GM19463 (cell line): Measurements from ENCODE around the gene MAOA.
"Not testable (repeated sequence)": the region's sequence is repeated elsewhere in the genome, so short reads cannot be mapped to it uniquely, and the experiment has no call there.

Experiments
- ATAC-seq: cut with Tn5 transposase; IDR thresholded peaks from one replicate; pipeline ENCODE4 v1.9.1; 2021; ENCODE audit warnings: mild to moderate bottlenecking, moderate library complexity; ENCODE audit not compliant: unreplicated experiment

The MAOA gene

DNA sequence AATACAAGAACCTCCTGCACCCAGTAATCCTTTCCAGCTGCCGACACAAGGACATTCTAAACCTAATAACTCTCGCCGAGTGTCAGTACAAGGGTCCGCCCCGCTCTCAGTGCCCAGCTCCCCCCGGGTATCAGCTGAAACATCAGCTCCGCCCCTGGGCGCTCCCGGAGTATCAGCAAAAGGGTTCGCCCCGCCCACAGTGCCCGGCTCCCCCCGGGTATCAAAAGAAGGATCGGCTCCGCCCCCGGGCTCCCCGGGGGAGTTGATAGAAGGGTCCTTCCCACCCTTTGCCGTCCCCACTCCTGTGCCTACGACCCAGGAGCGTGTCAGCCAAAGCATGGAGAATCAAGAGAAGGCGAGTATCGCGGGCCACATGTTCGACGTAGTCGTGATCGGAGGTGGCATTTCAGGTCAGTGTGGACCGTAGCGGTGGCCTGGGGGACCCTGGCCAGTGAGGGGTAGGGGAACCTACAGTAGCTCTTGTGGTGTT, at the start of gene MAOA:
Gene MAOA, plus strand, starts transcription at position 295 of the 490 bp plus-strand sequence. Its CDS starts 43 bp downstream, at position 338.
- ATAC-seq: no peak

DNA sequence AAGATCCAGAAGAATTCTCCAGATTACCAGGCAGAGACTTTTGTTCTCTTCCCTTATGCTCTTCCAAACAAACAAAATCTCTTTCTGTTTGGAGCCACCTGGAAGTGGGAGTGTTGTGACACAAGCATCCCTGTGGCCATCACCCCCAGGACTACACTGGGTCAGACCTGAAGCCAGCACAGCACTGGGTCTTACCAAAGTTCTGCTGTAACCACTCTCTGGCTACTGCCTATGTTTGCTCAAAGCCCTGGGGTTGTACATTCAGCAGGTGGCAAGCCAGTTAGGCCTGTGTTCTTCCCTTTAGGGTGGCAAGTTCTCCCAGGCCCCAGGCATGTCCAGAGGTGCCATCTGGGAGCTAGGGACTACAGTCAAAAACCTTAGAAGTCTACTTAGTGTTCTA, 43.7 kb upstream of the MAOA start:
- ATAC-seq: no peak

GRCh38 chrX:43615660-43616059, 40.4 kb upstream of the MAOA start:
- no peak for ATAC-seq

GRCh38 chrX:43618366-43619205, 37.5 kb upstream of the MAOA start:
- no peak for ATAC-seq

DNA sequence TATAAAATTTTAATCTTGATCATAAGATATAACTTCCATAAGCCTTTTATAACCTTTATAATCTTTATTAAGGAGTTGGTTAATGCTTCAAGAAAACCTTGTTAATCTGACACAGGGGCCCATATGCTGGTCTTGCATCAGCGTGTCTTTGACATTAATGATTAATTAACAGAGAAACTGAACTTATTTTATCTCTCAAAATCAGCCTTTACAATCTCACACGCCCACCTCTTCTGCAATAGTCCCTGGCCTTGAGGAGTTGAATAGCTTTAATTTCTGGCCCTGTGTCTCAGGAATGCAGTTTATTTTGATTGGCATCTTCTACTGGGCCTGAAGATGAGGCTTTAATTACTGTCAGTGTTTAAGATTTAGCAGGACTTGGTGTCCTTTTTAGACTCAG, 36.2 kb upstream of the MAOA start:
- not testable (repeated sequence) for ATAC-seq

- no peak for ATAC-seq
Measured at GRCh38 chrX:43627147-43627546, 29.0 kb upstream of the MAOA start.

GRCh38 chrX:43627669-43628068, 28.4 kb upstream of the MAOA start:
- ATAC-seq: no peak

DNA sequence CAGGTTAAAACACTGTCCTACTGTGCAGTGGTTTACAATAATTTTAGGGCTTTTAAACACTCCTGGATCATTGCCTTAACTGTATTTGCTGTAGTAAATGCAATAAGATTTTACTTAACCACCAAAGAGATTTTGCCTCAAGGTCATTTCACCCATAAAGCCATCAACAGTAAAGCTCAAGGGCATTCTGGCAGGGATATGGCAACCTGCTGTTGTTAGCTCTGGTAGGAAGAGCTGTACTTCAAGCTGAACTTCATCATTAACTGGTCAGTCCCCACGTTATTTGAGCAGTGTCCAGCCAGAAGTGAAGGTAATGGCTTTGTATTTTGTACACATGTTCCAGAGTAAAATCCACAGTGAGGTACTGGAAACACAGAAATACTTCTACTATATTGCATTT, 26.9 kb upstream of the MAOA start:
- no peak for ATAC-seq

DNA sequence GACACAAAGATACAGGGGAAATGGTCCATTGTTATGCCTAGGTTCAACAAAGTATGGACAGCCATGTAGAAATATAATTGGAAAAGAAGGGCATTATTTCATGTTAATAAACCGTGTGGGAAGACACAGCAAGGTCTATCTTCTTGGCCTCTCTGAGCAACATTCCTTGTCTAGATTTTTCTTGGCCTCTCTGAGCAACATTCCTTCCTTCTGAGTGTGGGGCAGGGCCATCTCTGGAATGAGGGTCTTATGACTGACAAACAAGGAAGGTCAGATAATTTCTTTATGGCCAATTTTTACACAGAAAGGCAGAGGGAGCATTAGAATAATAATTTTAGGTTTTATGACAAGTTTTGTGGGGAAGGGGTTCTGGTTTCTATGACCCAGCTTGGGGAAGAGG, 24.3 kb upstream of the MAOA start:
- no peak for ATAC-seq

DNA sequence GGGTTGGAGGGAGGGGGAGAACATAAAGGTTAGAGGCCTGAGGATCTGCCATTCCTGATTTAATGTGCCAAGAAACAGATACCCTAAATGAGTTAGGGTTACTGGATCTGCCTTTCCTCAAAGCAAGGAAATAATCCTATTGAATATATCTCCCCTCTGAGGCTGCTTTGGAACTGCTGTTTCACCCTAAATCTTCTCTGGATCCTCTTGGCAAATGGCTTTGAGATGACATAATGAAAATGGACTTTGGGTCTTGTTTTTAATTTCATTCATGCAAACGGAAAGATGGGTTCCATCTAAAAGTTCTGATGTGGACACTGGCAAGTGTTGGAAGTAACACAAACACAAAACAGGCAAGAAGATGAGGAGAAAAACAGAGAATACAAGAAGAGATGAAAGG, 23.0 kb upstream of the MAOA start:
- ATAC-seq: no peak

DNA sequence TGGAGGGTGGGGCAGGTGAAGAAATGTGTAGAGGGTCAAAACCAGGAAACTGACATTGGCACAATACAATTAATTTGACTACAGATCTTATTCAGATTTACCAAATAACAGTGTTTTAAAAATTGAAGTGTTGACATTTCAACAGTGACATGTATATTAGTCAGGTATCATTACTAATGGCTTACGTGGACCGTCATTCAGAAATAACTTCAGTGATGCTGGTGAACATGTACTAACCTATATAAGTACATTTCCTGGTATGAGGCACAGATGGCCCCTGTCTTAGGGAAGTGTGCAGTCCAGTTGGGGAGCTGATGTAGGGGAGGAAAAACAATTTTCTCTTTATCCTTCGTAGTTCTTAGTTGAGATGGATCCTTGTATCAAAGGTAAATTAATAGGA, 22.3 kb upstream of the MAOA start:
- ATAC-seq: no peak

DNA sequence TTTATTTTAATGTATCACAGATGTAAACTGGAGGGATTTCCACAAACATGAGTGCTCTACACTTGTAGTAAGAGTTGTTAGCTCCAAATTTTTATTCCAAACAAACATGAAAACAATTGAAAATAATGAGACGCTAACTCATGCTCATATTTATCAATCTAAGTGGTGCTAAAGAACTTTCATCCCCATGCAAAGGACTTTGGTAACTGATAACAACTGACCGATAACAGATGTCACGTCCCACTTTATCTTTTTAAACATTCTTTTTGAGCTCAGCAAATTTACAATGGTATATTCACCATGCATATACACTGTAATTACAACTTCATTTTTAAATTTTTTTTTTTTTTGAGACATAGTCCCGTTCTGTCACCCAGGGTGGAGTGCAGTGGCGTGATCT, 15.6 kb upstream of the MAOA start:
- no peak for ATAC-seq

- no peak for ATAC-seq
Measured at GRCh38 chrX:43641691-43642090, 14.4 kb upstream of the MAOA start.

DNA sequence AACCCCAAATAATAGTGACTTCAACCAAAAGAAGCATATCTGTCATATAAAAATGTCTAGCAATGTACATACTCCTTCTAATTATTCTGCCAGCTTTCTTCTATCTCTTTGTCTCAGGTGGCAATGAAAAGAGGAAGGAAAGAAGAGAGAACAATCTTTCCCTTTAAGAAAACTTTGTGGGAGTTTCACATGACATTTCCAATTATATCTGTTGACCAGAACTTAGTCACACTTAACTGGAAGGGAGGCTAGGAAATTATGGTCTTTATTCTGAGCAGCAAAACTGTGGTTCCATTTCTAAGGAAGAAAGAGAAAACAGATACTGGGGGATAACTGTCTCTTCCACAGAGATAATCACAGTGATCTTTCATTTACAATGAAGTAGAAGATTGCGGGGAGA, 12.9 kb upstream of the MAOA start:
- ATAC-seq: no peak

DNA sequence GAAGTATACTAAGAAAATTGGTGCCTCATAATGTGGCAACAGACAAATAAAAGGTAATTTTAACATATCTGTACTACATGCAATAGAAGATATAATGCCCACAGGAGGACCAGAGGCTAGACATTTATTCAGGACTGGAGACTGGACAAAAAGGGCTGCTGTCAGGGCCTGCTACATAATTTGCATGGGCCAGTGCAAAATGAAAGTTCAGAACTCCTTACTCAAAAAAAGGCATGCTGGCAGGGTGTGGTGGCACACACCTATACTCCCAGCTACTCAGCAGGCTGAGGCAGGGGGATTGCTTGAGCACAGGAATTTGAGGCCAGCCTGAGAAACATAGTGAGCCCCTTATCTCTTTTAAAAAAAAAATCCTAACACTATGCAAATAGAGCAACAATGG, 12.4 kb upstream of the MAOA start:
- ATAC-seq: no peak

GRCh38 chrX:43644124-43644701, 11.9 kb upstream of the MAOA start:
- no peak for ATAC-seq

DNA sequence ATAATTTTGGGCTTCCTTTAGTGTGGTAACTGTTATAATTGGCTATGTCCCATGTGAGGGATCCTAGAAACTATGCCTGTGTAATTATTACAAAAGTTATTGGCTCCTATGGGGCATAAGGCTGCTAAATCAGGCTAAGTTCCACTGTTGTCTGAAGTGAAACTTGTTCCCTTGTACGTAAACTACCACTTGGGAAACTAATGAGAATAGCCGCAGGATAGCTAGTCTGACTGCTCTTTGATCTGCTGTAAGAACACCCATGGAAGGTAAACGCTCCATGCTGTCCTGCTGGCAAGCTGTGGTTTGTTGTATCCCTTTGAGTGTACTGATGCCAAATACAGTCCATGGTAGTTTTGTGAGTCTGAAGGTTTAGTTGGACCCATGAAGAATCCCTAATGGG, 9.3 kb upstream of the MAOA start:
- ATAC-seq: no peak

DNA sequence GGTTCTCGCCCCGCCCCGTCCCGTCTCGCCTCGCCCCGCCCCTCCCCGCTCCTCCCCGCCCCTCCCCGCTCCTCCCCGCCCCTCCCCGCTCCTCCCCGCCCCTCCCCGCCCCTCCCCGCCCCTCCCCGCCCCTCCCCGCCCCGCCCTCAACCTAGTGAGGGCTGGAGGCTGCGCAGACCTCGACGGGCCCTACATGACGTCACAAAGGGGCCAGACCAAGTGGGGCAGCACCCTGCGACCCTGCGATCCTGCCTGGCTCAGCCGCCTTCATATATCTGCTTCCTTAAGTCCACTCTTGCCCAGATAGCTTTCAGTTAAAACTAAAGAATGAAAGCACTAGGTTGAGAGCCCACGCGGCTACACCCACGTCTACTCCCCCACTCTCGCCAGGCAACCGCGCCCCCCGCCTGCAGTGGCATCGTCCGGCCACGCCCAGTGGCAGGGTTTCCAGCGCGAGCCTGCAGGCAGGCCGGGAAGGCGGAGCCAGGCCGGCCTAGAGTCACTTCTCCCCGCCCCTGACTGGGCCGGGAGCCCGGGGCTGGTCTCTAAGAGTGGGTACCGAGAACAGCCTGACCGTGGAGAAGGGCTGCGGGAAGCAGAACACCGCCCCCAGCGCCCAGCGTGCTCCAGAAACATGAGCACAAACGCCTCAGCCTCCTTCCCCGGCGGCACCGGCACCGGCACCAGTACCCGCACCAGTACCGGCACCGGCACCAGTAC, 1.5 kb upstream of the MAOA start:
- ATAC-seq: peak; percentile 99

GRCh38 chrX:43655151-43656004, 721 bp upstream of the MAOA start:
- no peak for ATAC-seq

DNA sequence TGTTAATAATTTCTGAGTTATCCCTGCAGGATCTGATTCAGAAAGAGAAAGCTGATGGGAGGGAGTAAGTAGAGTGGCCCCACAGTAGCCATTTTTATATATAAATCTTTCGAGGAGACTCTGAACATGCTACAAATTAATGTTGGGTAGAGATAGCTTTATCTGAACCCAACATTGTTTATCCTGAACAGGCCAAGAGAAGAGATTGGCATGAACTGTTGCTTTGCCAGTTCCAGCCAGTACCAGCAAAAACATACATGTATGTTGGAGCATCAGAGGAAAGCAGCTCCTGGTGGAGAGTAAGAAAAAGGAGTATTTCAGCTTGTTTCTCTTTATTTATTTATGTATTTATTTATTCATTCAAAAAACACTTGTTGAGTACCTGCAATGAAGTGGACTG, 1.6 kb downstream of the MAOA start:
- no peak for ATAC-seq
